Suppressor macrophage (primary cell): ENCODE results near the gene OAT.
"Not testable (repeated sequence)": the region's sequence is repeated elsewhere in the genome, so short reads cannot be mapped to it uniquely, and the experiment has no call there.

Experiments used
- DNase-seq, 4 experiments: peaks; one replicate each; pipeline ENCODE4 v3.0.0-alpha.2; 2020 to 2022

The OAT gene

GRCh38 chr10:124378271-124378670 is 40.5 kb downstream of the OAT start:
- DNase-seq: no peak

- DNase-seq: no peak
Observed at GRCh38 chr10:124377101-124377500, 41.6 kb downstream of the OAT start.

- DNase-seq: no peak
Observed at GRCh38 chr10:124376411-124376810, 42.3 kb downstream of the OAT start.

GRCh38 chr10:124375691-124376090 is 43.0 kb downstream of the OAT start:
- DNase-seq: no peak

- no peak for DNase-seq
Observed at GRCh38 chr10:124375353-124375614, 43.4 kb downstream of the OAT start.

- no peak for DNase-seq
Observed at GRCh38 chr10:124374535-124375352, 44.0 kb downstream of the OAT start.

GRCh38 chr10:124372899-124373298 is 45.8 kb downstream of the OAT start:
- no peak for DNase-seq

GRCh38 chr10:124370426-124370825 is 48.3 kb downstream of the OAT start:
- DNase-seq: no peak

GRCh38 chr10:124369986-124370385 is 48.7 kb downstream of the OAT start:
- DNase-seq: no peak

GRCh38 chr10:124369533-124369932 is 49.2 kb downstream of the OAT start:
- not testable (repeated sequence) for DNase-seq

- no peak for DNase-seq
Observed at GRCh38 chr10:124369066-124369465, 49.7 kb downstream of the OAT start.

GRCh38 chr10:124367936-124368335 is 50.8 kb downstream of the OAT start:
- no peak for DNase-seq

- DNase-seq: no peak
Observed at GRCh38 chr10:124367414-124367813, 51.3 kb downstream of the OAT start.

- no peak for DNase-seq
Observed at GRCh38 chr10:124366825-124367224, 51.9 kb downstream of the OAT start.

- no peak for DNase-seq
Observed at GRCh38 chr10:124366343-124366742, 52.4 kb downstream of the OAT start.

GRCh38 chr10:124364674-124365073 is 54.0 kb downstream of the OAT start:
- DNase-seq: no peak

- DNase-seq: no peak
Observed at GRCh38 chr10:124362568-124362967, 56.2 kb downstream of the OAT start.

- DNase-seq: peak in 1 of 4 experiments; percentile 19
Observed at GRCh38 chr10:124359336-124359832, 59.3 kb downstream of the OAT start.

- no peak for DNase-seq
Observed at GRCh38 chr10:124357561-124357885, 61.2 kb downstream of the OAT start.

- DNase-seq: no peak
Observed at GRCh38 chr10:124356701-124357560, 61.8 kb downstream of the OAT start.

GRCh38 chr10:124354411-124355382 is 64.0 kb downstream of the OAT start:
- peak; percentile 66 to 80 (median 75) for DNase-seq

- no peak for DNase-seq
Observed at GRCh38 chr10:124353896-124354295, 64.8 kb downstream of the OAT start.
